NK-92 (cell line): ENCODE results near the gene COL6A2.
"Not testable (repeated sequence)": the region's sequence is repeated elsewhere in the genome, so short reads cannot be mapped to it uniquely, and the experiment has no call there.

ENCODE experiments used
- DNase-seq: peaks from one replicate; lab custom pipeline; 2025; ENCODE audit not compliant: unreplicated experiment; lab: John Stamatoyannopoulos, UW

The COL6A2 gene

DNA sequence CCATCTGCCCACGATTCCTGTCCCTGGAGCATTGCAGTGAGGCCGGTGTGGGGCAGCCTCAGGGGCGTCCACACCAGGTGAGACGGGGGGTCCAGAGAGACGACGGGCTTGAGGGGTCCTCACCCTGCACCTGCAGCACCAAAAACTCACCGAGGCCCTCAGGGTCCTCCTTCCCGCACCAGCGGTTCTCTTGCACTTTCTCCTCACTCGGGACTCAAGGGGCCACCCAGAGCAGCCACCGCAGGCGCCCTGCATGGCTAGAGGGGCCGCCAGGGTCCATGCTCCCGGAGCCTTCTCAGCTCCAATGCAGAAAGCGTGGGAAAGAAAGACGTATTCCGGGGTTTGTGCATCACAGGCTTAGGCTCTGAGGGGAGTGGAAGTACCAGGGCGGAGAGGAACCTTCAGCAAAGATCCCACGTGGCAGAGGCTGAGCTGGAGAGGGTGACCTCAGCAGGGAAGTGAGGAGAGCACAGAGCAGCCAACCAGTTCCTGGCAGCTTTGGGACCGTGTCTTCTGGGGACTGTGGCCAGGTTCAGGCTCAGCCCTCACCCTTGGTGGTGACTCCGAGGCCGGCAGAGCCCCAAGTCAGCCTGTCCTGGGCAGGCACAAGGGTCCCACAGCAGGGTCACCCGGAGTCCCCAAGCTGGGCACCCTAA, 19.5 kb upstream of the COL6A2 start:
- DNase-seq = no peak

DNA sequence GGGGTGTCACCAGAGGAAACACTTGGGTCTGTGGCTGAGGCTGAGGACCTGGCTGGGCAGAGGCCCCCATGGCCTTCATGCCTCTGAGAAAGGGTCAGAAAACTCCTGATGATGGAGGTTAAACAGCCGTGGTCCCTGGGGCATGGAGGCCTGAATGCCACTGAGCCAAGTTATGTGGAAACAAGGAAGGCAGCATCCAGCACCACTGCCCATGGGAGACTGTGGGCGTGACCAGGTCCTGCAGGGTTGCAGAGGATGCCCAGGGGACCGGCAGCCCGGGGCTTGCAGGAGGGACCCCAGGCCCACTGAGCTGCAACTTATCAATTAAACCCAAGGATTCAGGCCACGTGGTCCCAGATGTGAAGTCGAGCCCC, 18.9 kb upstream of the COL6A2 start:
- no peak for DNase-seq

DNA sequence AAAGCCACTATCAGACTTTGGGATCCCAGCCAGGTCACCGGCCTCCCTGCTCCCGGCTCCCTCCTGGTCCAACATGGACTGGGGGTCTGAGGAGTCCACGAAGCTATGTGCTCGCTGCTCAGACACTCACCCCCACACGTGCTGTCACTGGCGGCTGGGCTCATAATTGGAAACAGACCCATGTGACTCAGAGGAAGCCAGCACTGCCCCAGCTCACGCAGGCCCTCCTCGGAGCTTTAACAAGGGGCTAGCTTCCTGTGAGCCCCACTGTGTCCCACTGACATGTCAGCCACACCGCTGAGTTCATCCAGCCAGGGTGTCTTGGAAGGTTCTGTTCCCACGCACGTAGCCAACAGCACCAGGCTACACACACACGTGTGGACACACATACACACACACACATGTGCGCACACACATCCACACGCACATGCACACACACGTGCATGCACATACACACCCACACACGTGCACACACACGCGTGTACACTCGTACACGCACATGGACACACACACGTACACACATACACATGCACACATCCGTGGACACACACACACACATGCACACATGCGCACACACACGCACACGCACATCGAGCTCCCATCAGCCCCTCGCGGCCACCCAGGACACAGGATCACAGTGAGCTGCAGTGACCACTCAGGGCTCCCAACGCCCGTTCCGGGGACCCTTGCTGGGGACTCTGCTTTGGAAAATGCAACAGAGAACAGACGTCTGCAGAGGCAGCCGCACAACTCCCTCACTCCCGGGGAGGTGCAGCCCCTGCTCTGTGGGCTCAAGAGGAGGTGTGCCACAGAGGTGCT, 18.4 kb upstream of the COL6A2 start:
- DNase-seq = no peak

DNA sequence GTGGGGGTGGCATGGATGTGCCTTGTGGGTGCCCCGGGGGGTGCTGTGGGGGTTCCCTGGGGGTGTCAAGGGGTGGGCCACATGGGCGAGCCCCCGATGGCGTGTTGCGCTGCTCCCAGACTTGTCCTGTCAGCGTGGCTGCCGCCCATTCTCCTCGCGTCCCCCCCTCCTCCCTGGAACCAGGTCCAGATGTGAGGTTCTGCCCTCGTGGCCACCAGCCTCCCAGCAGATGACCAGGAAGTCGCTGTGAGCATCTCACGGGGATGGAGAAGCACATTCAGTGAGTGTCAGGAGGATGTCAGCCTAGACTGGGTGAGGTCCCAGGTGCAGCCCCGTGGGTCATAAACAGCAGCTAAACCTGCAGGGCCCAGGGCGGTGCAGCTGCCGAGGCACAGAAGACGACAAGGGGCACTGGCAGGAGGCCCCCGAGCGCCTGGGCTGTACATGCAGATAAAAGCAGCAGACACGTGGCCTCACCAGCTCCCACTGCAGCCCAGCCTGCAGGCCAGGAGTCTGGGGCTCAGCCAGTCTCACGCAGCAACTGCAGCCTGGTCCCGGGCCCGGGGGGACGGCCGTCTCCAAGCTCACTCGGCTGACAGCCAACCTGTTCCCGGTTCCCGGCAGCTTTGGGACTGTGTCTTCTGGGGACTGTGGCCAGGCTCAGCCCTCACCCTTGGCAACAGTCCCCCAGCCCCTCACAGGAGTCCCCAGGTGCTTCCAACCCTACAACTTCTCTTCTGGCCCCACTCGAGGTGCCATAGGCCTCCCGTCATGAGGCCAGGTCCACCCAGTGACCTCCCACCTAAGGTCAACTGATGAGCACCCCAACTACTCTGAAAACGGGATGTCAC, 17.5 kb upstream of the COL6A2 start:
- no peak for DNase-seq

DNA sequence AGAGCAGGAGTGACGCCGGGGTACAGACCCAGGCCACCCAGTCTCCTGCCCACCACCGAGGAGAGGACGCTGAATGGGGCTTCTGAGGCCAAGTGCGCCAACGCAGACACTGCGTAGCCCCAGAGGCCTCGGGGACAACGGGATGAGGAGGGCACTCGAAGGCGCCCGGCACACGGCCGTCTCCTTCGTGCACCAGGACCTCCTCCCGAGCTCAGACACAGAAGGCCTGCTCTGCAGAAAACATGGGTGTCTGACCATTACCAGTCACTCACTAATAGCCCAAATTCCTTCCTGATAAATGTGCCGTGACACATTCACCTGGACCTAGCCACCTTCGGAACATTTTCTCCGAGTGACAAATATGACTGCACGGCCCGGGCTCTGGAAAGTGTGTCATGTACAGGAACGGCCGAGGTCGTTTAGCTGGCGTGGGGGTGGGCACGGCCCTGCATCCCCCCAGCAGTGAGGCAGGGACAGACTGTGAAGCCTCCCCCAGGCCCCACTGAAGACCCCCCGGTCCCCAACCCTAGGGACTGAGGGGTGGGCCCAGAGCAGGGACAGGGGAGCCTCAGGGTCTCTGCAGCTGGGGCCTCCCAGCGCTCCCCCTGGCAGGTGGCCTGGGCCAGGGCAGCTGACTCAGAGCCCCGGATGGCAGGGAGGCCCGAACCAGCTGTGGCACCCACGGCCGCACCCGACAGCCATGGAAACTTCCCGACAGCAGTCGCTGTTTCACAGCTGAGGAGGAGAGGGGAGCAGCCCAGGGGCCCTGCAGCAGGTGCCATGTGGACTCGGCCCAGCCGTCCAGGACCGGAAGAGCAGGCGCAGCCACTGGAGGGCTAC, 16.7 kb upstream of the COL6A2 start:
- DNase-seq = no peak

DNA sequence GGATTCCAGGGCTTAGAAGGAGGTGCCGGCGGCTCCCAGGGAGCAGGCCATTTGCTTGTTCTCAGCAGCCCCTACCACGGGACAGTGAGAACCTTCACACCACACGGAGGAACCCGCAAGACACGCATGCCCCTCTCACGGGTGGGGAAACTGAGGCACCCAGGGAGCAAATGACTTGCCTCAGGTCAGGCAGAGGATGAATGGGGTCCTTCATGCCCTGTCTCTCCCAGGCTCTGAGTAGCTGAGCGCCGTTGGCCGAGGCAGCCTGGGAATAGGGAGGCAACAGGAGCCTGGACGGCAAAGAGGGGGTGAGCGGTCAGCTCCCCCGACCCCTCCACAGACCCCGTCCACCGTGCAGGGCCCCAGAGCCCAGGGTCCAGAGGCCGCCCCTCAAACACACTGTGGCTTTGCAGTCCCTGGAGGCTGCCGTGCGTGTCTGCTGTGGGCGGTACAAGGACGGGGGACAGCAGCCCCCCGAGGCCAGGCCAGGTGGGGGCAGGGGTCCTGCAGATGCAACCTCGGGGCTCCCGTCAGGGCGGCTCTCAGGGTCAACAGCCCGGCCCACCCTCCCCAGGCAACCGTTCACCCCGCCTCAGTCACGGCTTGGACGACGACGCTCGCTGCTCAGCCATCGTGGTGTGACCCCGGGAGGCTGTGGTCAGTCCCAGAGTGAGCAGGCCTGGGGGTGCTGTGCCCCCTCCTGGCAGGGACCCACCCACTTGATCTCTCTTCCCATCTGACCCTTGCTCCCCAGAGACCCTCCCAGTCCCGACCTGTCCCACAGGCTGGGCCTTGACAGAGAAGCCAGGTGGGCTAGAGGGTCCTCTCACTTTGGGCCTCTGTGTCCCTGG, 15.8 kb upstream of the COL6A2 start:
- no peak for DNase-seq

DNA sequence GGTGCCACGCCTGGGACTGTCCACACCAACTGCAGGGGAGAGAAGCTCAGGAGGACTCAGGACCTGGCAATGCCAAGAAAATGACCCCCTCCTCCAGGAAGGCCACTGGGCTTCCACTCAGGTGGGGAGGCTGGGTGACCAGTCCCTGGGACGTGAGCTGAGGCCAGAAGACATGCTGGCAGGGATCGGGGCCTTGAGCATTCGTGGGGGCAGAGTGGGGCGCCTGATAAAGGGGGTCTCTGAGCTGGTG, 15.3 kb upstream of the COL6A2 start:
- DNase-seq = no peak

DNA sequence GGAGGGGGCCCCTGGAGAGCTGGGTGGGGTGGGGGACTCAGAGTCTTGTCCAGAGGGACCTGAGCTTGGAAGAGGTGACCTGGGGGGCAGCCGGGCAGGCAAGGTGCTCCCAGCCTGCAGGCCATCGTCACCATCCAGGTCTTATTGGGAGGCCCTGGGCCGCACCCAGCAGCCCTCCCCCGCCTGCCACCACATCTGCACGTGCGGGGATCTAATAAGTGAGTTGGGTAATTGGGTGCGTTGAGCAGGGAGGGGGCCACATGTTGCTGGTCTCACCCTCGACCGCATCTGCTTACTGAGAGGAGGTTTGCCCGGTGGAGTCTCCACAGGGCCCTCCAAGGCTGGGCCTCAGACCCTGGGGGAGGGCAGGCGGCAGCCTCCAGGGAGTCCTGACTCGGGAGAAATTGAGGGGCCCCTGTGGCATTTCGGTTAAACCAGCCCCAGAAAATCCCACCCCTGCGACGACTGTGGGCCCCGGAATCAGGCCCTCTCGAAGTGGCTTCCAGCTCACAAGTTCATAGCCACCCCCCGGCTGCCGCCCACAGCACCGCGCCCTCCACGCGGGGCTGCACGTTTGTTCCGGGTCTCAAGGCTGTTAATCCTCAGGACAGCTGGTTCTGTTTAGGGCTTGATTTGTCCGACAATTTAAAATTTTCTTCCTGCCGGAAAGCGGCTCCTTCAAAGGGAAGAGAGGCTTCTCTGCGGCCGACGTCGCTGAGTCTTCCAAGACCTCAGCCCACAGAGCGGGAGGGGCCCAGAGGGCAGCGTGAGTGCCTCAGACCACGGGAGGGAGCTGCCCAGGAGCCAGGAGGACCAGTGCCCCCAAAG, 14.7 kb upstream of the COL6A2 start:
- DNase-seq = no peak

DNA sequence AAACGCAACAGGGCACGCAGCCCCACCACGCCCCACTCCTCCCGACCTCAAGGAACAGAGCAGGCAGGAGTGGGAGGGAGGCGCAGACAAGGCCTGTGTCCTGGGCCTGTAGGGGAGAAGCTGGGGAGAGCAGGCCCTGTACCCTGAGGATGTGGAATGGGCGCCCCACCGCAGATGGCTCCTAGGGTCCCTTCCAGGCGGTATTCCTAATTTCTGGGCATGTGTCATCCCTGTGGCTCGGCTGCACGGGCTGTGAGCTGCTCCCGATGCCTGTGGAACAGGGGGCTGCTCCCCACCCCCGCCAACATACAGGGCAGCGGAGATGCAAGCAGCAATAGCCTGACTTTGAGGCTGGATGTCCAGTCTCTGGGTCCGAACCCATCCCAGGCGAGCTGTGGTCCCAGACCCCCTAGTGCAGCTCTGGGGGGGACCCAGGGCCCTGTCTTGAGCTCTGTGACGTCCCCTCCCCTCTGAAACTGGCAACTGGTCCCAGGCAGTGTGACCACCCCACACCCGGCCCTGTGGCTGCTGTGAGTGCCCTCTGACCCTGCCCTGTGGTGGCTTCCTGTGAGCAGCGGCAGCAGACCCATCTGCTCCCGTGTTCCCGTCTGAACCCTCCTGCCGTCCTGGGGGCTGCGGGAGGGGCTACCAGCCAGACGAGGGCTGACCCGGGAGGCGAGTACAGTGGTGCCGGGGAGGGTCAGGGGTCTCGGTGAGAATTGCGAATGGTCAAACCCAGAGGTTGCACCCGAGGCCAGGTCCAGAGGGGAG, 13.9 kb upstream of the COL6A2 start:
- no peak for DNase-seq

DNA sequence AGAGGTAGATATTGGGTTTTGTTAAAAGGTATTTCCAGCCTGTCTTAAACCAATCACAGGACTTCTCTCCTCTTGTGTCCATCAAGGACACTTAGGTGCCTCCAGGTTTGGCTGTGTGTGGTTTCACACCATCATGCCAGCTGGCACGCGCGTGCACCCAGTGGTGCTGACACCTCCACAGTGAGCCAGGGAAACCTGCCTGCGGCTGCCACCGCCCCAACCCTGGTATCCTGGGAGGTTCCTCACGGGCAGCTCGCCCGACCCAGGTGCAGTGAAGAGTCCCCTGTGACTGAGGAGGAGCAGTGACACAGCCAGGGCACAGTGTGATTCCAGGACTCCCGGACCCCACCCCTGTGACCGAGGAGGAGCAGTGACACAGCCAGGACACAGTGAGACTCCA, 13.2 kb upstream of the COL6A2 start:
- DNase-seq = no peak

DNA sequence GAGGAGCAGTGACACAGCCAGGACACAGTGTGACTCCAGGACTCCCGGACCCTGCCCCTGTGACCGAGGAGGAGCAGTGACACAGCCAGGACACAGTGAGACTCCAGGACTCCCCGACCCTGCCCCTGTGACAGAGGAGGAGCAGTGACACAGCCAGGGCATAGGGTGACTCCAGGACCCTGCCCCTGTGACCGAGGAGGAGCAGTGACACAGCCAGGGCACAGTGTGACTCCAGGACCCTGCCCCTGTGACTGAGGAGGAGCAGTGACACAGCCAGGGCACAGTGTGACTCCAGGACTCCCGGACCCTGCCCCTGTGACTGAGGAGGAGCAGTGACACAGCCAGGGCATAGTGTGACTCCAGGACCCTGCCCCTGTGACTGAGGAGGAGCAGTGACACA, 12.7 kb upstream of the COL6A2 start:
- not testable (repeated sequence) for DNase-seq

DNA sequence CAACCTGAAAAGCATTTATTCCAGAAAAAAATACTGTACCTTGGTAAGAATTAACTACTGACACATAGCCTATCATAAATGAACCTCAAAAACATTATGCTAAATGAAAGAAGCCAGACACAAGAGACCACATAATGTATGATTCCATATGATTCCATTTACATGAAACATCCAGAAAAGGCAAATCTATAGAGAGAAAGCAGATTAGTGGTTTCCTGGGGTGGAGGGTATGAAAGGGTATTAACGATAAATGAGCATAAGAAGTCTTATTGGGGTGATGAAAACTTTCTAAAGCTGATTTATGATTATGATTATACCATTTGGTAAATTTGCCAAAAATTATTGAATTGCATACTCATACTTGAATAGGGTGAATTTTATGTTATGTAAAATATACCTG, 10.3 kb upstream of the COL6A2 start:
- DNase-seq = no peak

DNA sequence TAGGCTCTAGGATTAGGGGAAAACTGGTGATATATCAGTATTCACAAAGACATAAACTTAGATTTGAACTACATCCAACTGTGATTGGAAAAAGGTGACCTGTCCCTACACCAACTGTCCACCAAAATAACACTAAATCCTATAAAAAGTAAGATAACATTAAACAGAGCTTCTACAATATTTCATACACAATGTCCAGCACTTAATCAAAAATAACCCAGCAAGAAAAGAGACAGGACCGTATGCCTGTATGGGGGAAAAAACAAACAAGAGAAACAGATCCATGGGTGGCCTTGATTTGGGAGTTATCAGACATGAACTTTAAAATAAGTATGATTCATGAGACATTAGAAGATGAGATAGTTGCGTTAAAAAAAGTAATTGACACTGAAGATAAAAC, 9.7 kb upstream of the COL6A2 start:
- DNase-seq = no peak

DNA sequence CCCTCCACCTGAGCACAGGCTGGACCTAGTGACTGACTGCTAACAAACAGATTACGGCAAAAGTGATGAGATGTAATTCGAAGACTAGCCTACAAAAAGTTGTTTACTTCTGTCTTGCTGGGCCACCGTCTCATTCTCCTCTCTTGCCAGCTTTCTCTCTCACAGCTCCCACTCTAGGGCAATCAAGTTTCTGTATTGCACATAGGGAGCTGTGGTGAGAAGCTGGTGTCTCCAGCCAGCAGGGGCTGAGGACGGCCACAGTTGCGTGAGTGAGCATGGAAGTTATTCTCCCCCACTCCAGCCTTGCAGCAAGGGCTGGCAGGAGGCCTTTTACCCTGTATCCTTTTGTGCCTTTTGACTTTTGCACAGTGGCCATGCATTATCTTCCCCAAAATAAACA, 8.6 kb upstream of the COL6A2 start:
- DNase-seq = no peak

DNA sequence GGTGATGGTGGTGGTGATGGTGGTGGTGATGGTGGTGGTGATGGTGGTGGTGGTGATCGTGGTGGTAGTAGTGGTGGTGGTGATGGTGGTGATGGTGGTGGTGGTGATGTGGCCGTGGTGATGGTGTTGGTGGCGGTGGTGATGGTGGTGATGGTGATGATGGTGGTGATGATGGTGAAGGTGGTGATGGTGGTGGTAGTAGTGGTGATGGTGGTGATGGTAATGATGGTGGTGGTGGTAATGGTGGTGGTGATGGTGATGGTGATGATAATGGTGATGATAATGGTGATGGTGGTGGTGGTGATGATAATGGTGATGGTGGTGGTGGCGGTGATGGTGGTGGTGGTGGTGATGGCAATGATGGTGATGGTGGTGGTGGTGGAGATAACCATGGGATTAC, 6.8 kb upstream of the COL6A2 start:
- no peak for DNase-seq

DNA sequence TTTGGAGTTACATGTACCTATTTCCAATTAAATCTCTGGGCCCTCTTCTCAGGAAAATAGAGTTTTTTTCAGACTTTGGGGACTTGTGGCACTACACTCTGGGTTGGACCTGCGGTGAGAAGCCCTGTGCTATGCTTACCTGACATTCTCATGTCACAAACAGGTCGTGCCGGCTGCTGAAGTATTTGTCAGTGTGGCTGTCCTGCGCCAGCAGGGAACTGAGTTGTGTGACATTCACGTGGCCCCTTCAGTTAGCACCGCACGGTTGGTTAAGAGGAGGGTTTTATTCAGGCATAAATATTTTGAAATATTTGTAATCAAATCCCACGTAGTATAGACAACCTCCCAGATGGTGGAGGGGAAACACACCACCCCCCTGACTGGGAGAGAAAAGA, 6.3 kb upstream of the COL6A2 start:
- DNase-seq = no peak

DNA sequence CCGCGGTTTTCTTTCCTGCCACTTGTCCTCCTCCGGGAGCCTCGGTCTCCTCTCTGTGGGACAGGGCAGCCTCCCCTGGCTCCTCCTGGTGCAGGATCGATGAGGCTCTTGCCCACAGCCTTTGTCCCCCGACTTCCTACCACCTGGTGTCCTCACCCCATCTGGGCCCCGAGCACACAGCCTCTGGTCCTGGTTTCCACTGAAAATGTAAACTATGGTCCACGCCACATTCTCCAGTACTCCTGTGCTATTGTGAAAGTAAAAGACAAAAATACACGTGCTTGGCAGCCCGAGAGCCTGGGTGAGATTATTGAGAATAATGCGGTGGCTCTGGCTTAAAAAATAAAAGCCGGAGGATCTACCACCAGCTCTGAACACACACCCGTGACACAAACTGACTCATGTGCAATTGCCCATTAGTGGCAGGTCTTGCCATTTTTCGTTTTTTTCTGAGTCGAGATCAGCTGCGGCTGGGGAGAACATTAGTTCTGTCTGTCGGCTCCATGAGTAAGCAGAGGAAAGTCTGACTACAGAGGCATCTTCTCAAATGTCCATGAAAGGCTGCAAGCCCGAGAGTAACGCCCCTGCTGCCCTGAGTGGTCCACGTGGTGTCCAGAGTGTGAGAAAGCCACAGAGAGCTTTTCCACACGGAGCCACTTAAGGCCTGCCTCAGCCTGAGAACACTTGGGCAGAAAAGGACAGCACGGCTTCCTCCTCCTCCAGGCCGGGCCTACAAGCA, 5.7 kb upstream of the COL6A2 start:
- DNase-seq = no peak
